Lower lobe of right lung (tissue), 2 donors: ENCODE results near the gene ANKRD10. TPM values are rescaled to one million over a fixed set of nuclear protein-coding genes. Genes with fewer than 3 reads are reported as not detected.

Source experiments
- ATAC-seq, 2 donors: fragments of 200-7000 bp; cut with Tn5 transposase; one replicate each; pipeline ENCODE4 v1.9.1; 2020 to 2022; ENCODE audit warnings: mild to moderate bottlenecking in 2 of 2, moderate library complexity in 2 of 2
- DNase-seq: peaks from one replicate; pipeline ENCODE4 v3.0.0-alpha.2; 2020
- H3K27ac ChIP-seq: fragments of 200-600 bp; one replicate; pipeline ENCODE4 v1.8.0; 2022
- H3K27me3 ChIP-seq: fragments of 200-600 bp; one replicate; pipeline ENCODE4 v1.8.0; 2022; ENCODE audit warnings: low read depth
- H3K36me3 ChIP-seq: fragments of 200-600 bp; one replicate; pipeline ENCODE4 v1.8.0; 2022; ENCODE audit warnings: mild to moderate bottlenecking
- H3K4me1 ChIP-seq: fragments of 200-600 bp; one replicate; pipeline ENCODE4 v1.8.0; 2022
- H3K4me3 ChIP-seq: fragments of 200-600 bp; one replicate; pipeline ENCODE4 v1.8.0; 2022; ENCODE audit warnings: mild to moderate bottlenecking
- H3K9me3 ChIP-seq: fragments of 200-600 bp; one replicate; pipeline ENCODE4 v1.8.0; 2022
- intact Hi-C: fragments of 100-400 bp; cut with DNase I; formaldehyde crosslinking; loops from one replicate; pipeline ENCODE4 v1.11.0; 2022
- total RNA-seq: library from RNA; stranded (reverse); fragmentation: NEBNext Ultra II Directional; extraction: Animal tissue kit (Norgen Biotek cat#: 25700); gene quantifications from one replicate; pipeline ENCODE4 v1.2.1, GENCODE V29; 2021
- TF ChIP-seq, protein P1 (sequence below): fragments of 200-600 bp; IDR thresholded peaks from one replicate; pipeline ENCODE4 v1.8.0; 2022; ENCODE audit warnings: antibody characterized with exemption, mild to moderate bottlenecking
- donor health status: DM: no; HTN: yes; CAD: no; lungs with severe emphysema.

Gene ANKRD10
- total RNA-seq, 1 donor from 2014 or later, result 132 TPM

- Histone ChIP-seq H3K4me1 (no peaks in the 10 kb centered on the region), H3K27me3 (peaks cover 5% of the 10 kb centered on the region), H3K4me3 (no peak overlapping the region), H3K27ac (no peak overlapping the region), H3K36me3 (no peaks in the 10 kb centered on the region), H3K9me3 (peaks cover 11% of the 10 kb centered on the region)
- intact Hi-C loops, result no loop called here
- ATAC-seq (no peak), DNase-seq (no peak)
- TF ChIP-seq, protein P1, sequence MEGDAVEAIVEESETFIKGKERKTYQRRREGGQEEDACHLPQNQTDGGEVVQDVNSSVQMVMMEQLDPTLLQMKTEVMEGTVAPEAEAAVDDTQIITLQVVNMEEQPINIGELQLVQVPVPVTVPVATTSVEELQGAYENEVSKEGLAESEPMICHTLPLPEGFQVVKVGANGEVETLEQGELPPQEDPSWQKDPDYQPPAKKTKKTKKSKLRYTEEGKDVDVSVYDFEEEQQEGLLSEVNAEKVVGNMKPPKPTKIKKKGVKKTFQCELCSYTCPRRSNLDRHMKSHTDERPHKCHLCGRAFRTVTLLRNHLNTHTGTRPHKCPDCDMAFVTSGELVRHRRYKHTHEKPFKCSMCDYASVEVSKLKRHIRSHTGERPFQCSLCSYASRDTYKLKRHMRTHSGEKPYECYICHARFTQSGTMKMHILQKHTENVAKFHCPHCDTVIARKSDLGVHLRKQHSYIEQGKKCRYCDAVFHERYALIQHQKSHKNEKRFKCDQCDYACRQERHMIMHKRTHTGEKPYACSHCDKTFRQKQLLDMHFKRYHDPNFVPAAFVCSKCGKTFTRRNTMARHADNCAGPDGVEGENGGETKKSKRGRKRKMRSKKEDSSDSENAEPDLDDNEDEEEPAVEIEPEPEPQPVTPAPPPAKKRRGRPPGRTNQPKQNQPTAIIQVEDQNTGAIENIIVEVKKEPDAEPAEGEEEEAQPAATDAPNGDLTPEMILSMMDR, result no peak
Measured at GRCh38 chr13:110929104-110929777, 14.4 kb upstream of the ANKRD10 start.

DNA sequence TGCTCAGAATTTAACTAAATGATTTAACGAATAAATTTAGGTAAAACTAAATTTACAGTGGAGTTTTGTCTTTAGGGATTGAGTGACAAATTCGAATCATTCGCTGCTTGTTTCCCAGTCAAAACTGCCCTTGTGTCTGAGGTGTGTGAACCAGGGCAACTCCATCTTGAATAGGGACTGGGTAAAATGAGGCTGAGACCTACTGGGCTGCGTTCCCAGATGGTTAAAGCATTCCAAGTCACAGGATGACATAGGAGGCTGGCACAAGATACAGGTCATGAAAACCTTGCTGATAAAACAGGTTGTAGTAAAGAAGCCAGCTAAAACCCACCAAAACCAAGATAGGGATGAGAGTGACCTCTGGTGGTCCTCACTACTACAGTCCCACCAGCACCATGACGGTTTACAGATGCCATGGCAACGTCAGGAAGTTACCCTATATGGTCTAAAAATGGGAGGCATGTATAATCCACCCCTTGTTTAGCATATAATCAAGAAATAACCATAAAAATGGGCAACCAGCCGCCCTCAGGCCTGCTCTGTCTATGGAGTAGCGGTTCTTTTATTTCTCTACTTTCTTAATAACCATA is 10.2 kb upstream of the ANKRD10 start:
- TF ChIP-seq, protein P1, result no peak
- no peaks in the 10 kb centered on the region for H3K4me1 ChIP-seq
- H3K9me3 ChIP-seq, result no peaks in the 10 kb centered on the region
- H3K4me3 ChIP-seq, result no peak overlapping the region
- no peak for DNase-seq
- no peaks in the 10 kb centered on the region for H3K36me3 ChIP-seq
- H3K27ac ChIP-seq, result no peak overlapping the region
- intact Hi-C loops, result no loop called here
- peaks cover 11% of the 10 kb centered on the region for H3K27me3 ChIP-seq
- ATAC-seq, result no peak

DNA sequence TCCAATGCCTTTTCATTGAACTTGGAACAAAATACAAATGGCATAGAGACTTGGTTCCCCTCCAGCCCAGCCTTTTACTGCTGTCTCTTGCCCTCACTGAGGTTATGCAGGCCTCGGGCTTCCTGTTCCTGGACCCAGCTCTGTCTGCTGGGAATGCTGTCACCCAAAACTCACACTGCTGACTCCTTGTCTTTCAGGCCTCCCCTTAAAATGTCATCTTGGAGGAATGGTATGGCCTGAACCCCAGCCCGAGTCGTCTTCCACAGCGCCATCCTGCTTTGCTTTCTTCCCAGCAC is 9.7 kb upstream of the ANKRD10 start:
- intact Hi-C loops, result no loop called here
- no peaks in the 10 kb centered on the region for H3K9me3 ChIP-seq
- DNase-seq, result no peak
- H3K27ac ChIP-seq, result no peak overlapping the region
- TF ChIP-seq, protein P1, result no peak
- no peaks in the 10 kb centered on the region for H3K36me3 ChIP-seq
- H3K27me3 ChIP-seq, result peaks cover 11% of the 10 kb centered on the region
- ATAC-seq, result no peak
- no peak overlapping the region for H3K4me3 ChIP-seq
- no peaks in the 10 kb centered on the region for H3K4me1 ChIP-seq

DNA sequence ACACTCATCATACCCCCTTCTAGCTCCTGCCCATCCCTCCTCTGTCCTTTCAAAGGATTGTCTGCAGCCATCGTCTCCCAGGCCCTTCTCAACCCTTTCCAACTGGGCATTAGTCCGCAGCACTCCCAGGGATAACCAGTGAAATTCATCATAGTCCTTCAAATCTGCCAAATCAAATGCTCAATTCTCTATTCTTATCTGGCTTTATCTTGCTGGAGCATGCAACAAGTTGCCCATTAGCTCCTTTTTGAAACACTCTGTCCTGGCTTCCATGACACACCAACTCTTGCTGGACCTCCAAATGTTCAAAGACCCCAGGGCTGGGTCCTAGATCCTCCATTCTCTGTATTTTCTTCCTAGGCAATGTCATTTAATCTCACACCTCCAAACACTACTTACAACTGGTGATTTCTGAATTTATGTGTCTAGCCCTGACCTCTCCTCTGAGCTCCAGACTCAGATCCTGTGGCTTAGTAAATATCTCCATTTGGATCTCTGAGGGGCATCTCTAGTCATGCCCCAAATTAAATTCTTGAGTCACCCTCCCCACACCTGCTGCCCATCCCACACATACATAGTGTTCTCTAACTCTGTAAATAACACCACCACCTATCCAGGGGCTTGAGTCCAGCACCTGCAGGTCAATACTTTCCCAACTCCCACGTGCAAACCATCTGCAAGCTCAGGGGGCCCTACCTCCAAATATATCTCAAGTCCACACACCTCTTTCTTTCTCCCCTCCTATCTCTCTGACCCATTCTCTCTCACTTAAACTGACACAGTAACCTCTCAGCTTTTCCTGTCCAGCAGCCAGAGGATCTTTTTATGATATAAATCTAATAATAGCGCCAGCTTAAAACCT is 9.1 kb upstream of the ANKRD10 start:
- no peaks in the 10 kb centered on the region for H3K9me3 ChIP-seq
- no peaks in the 10 kb centered on the region for H3K4me1 ChIP-seq
- H3K36me3 ChIP-seq, result no peaks in the 10 kb centered on the region
- TF ChIP-seq, protein P1, result no peak
- DNase-seq (no peak), ATAC-seq (no peak)
- no peak overlapping the region for H3K27ac ChIP-seq
- no peak overlapping the region for H3K4me3 ChIP-seq
- intact Hi-C loops, result no loop called here
- peaks cover 11% of the 10 kb centered on the region for H3K27me3 ChIP-seq

- DNase-seq (no peak), ATAC-seq (no peak)
- intact Hi-C loops, result no loop called here
- Histone ChIP-seq H3K4me3 (no peak overlapping the region), H3K9me3 (no peaks in the 10 kb centered on the region), H3K36me3 (no peaks in the 10 kb centered on the region), H3K27me3 (peaks cover 11% of the 10 kb centered on the region), H3K27ac (no peak overlapping the region), H3K4me1 (no peaks in the 10 kb centered on the region)
- TF ChIP-seq, protein P1, result no peak
Measured at GRCh38 chr13:110923086-110923485, 8.2 kb upstream of the ANKRD10 start.
